CD4-positive, alpha-beta memory T cell (primary cell): ENCODE measurements around the gene NUP210L. TPM values are rescaled to one million over a fixed set of nuclear protein-coding genes. Genes with fewer than 3 reads are reported as not detected.

Source experiments
- CTCF ChIA-PET: fragments of 350-600 bp; sonication (Branson Sonifier 250); formaldehyde crosslinking; loops from one replicate; lab custom pipeline; 2021; ENCODE audit warnings: inconsistent platforms; ENCODE audit not compliant: partially characterized antibody; lab: Charles Lee
- POLR2A ChIA-PET: fragments of 350-600 bp; sonication (Branson Sonifier 250); formaldehyde crosslinking; loops from one replicate; lab custom pipeline; 2021; ENCODE audit not compliant: partially characterized antibody; lab: Charles Lee
- DNase-seq, 5 donors: peaks; one replicate each; pipeline versions ENCODE4 v3.0.0 to v3.0.0-alpha.2; 2020 to 2022; ENCODE audit warnings: mixed read lengths in 1 of 5
- H3K27ac ChIP-seq: one replicate; pipeline ENCODE4 v1.7.0; 2013; ENCODE audit warnings: low read depth, low read length
- H3K27me3 ChIP-seq: 2 replicates; pipeline ENCODE4 v1.7.0; 2013; ENCODE audit warnings: mild to moderate bottlenecking, low read length, moderate library complexity; ENCODE audit not compliant: insufficient read depth
- H3K36me3 ChIP-seq: 2 replicates; pipeline ENCODE4 v1.7.0; 2013; ENCODE audit warnings: mild to moderate bottlenecking, low read length, moderate library complexity; ENCODE audit not compliant: insufficient read depth
- H3K4me1 ChIP-seq: 2 replicates; pipeline ENCODE4 v1.7.0; 2013; ENCODE audit warnings: mild to moderate bottlenecking, low read length, moderate library complexity; ENCODE audit not compliant: insufficient read depth
- H3K4me3 ChIP-seq, 2 donors: one replicate each; pipeline ENCODE4 v1.7.0; 2013; ENCODE audit warnings: low read length in 2 of 2, mild to moderate bottlenecking in 1 of 2
- H3K9me3 ChIP-seq, 2 donors: one replicate each; pipeline ENCODE4 v1.7.0; 2013; ENCODE audit warnings: low read length in 2 of 2, control low read depth in 1 of 2; ENCODE audit not compliant: control insufficient read depth in 1 of 2
- H3K27ac Mint-ChIP-seq, 7 donors: one replicate each; pipeline ENCODE4 v1.8.0; 2020 to 2021; ENCODE audit warnings: mixed read lengths in 7 of 7, mild to moderate bottlenecking in 6 of 7, inconsistent platforms in 3 of 7, moderate library complexity in 3 of 7
- H3K27me3 Mint-ChIP-seq, 2 donors: one replicate each; pipeline ENCODE4 v1.8.0; 2020 to 2021; ENCODE audit warnings: mixed read lengths in 2 of 2
- H3K36me3 Mint-ChIP-seq, 2 donors: one replicate each; pipeline ENCODE4 v1.8.0; 2020 to 2021; ENCODE audit warnings: mixed read lengths in 2 of 2, inconsistent platforms in 1 of 2, mild to moderate bottlenecking in 1 of 2
- H3K4me1 Mint-ChIP-seq, 4 donors: one replicate each; pipeline ENCODE4 v1.8.0; 2020 to 2021; ENCODE audit warnings: mixed read lengths in 4 of 4, mild to moderate bottlenecking in 1 of 4
- H3K4me3 Mint-ChIP-seq, 8 donors: one replicate each; pipeline ENCODE4 v1.8.0; 2020 to 2021; ENCODE audit warnings: mixed read lengths in 8 of 8, mild to moderate bottlenecking in 7 of 8, moderate library complexity in 6 of 8, inconsistent platforms in 3 of 8
- H3K9me3 Mint-ChIP-seq, 8 donors: one replicate each; pipeline ENCODE4 v1.8.0; 2020 to 2021; ENCODE audit warnings: mixed read lengths in 8 of 8, mild to moderate bottlenecking in 5 of 8, inconsistent platforms in 3 of 8, moderate library complexity in 1 of 8
- intact Hi-C: fragments of 100-400 bp; cut with micrococcal nuclease; formaldehyde crosslinking; loops from one replicate; pipeline ENCODE4 v1.15.1; 2023
- microRNA-seq: library from miRNA; unstranded; fragments of <30 nt; microRNA quantifications from one replicate; pipeline ENCODE4 v1.2.0, GENCODE V29; 2021; ENCODE audit warnings: borderline replicate concordance, borderline number of aligned reads, borderline microRNAs expressed, mixed read lengths
- polyA plus RNA-seq, 2 donors: library from polyadenylated mRNA; unstranded; fragments of 300-500 nt; fragmentation: Illumina TruSeq; gene quantifications; one replicate each; pipeline ENCODE4 v1.2.3, GENCODE V29; 2021
- total RNA-seq, 2 experiments: library from RNA; stranded (reverse); gene quantifications; one replicate each; pipeline ENCODE4 v1.2.3, GENCODE V29; 2021

NUP210L gene
- total and polyA plus RNA-seq, 4 experiments from 2014 or later, result 0.14 to 0.23 (median 0.19) TPM; not detected in 1

DNA sequence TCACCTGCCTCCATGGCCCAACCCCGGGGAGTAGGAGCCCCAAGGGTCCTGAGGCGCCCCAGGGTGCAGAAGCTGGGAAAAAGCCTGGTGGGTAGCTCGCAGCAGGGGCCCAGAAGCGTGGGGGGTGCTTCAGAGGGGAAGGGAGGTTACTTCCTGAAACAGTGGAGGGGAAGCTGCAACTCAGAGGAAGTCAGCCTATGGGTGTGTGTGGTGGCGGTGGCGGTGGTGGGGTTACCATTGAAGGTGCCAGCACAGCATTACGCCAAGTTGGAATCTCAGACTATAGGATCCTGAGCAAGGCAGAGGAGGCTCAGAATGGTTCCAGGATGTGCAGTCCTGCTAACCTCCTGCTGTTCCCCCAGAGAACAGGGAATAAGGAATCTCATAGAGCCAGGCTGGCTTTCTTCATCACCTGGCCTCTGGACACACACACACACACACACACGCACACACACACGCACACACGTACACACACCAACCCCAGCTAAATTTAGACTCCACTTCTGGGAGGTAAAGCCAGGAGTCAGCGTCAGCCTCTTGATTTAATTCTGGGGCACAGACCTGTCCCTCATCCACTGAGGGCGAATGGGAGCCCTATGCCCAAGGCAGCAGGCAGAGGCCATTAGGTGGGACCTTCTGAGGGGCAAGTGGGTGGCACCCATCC, 209.6 kb downstream of the NUP210L start:
- POLR2A ChIA-PET, result interaction anchor here (0.5 to 13.0 kb wide), 27 partner anchors 12 to 1133 kb away, joined by 3 to 298 read pairs (median 4); partner anchors contain the start of genes CREB3L4, CRTC2, GATAD2B and INTS3
- peak overlapping the region; percentile 89 to 99 (median 96) for H3K4me3 Mint-ChIP-seq
- H3K9me3 Mint-ChIP-seq, result peaks cover 0 to 4% (median 0%) of the 10 kb centered on the region in 8 donors
- H3K27ac Mint-ChIP-seq, result peak overlapping the region; percentile 96 to 98 (median 98)
- H3K4me1 ChIP-seq, result peaks cover 35% of the 10 kb centered on the region
- H3K4me3 ChIP-seq, result peak overlapping the region; percentile 47 to 72
- H3K27ac ChIP-seq, result peak overlapping the region; percentile 83
- H3K4me1 Mint-ChIP-seq, result peaks cover 23 to 47% (median 32%) of the 10 kb centered on the region in 4 donors
- H3K27me3 ChIP-seq, result no peaks in the 10 kb centered on the region
- peaks cover 52% of the 10 kb centered on the region for H3K36me3 ChIP-seq
- H3K9me3 ChIP-seq, result no peaks in the 10 kb centered on the region
- CTCF ChIA-PET, result interaction anchor here (0.7 to 4.8 kb wide), 14 partner anchors 12 to 147 kb away, joined by 3 to 69 read pairs (median 12); partner anchors contain the start of genes CREB3L4, CRTC2, GATAD2B and JTB
- peaks cover 0 to 4% of the 10 kb centered on the region in 2 donors for H3K27me3 Mint-ChIP-seq
- intact Hi-C loops, result loop anchor here (1.0 kb wide), 4 partner anchors 13 to 41 kb away; partner anchors contain the start of genes CRTC2, JTB and RAB13
- H3K36me3 Mint-ChIP-seq, result peaks cover 27 to 66% of the 10 kb centered on the region in 2 donors
- peak; percentile 85 to 94 (median 87) for DNase-seq

DNA sequence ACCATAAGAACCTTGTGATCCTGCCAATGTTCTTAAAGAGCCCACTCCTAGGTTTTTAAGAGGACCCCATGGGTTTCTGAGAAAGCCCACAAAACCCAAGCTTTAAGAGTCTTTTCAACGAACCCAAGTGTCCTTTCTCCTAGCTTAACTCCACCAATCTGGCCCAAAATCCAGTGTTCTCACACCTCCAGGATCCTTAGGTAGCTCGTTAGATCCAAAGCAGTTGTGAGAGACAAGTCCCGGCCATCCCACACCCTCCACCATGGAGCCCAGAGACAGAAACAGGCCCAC, 210.1 kb downstream of the NUP210L start:
- Histone ChIP-seq H3K4me1 (peaks cover 35% of the 10 kb centered on the region), H3K27me3 (no peaks in the 10 kb centered on the region), H3K4me3 (peak overlapping the region; percentile 47 to 72), H3K9me3 (no peaks in the 10 kb centered on the region), H3K27ac (peak overlapping the region; percentile 83), H3K36me3 (peaks cover 52% of the 10 kb centered on the region)
- peaks cover 0 to 4% of the 10 kb centered on the region in 2 donors for H3K27me3 Mint-ChIP-seq
- H3K27ac Mint-ChIP-seq, result peak overlapping the region; percentile 96 to 98 (median 98)
- peaks cover 23 to 49% (median 35%) of the 10 kb centered on the region in 4 donors for H3K4me1 Mint-ChIP-seq
- H3K4me3 Mint-ChIP-seq, result peak overlapping the region; percentile 89 to 99 (median 96)
- H3K9me3 Mint-ChIP-seq, result peaks cover 0 to 4% (median 0%) of the 10 kb centered on the region in 8 donors
- no peak for DNase-seq
- intact Hi-C loops, result loop anchor here (1.0 kb wide), 4 partner anchors 14 to 42 kb away; partner anchors contain the start of genes CRTC2, JTB and RAB13
- H3K36me3 Mint-ChIP-seq, result peaks cover 30 to 67% of the 10 kb centered on the region in 2 donors
- ChIA-PET CTCF (interaction anchor here (0.7 to 4.8 kb wide), 11 partner anchors 13 to 147 kb away, joined by 3 to 69 read pairs (median 24); partner anchors contain the start of genes CREB3L4, CRTC2, GATAD2B and JTB), POLR2A (interaction anchor here (0.5 to 13.0 kb wide), 18 partner anchors 12 to 217 kb away, joined by 3 to 298 read pairs (median 11); partner anchors contain the start of genes CREB3L4, CRTC2, GATAD2B and INTS3)

DNA sequence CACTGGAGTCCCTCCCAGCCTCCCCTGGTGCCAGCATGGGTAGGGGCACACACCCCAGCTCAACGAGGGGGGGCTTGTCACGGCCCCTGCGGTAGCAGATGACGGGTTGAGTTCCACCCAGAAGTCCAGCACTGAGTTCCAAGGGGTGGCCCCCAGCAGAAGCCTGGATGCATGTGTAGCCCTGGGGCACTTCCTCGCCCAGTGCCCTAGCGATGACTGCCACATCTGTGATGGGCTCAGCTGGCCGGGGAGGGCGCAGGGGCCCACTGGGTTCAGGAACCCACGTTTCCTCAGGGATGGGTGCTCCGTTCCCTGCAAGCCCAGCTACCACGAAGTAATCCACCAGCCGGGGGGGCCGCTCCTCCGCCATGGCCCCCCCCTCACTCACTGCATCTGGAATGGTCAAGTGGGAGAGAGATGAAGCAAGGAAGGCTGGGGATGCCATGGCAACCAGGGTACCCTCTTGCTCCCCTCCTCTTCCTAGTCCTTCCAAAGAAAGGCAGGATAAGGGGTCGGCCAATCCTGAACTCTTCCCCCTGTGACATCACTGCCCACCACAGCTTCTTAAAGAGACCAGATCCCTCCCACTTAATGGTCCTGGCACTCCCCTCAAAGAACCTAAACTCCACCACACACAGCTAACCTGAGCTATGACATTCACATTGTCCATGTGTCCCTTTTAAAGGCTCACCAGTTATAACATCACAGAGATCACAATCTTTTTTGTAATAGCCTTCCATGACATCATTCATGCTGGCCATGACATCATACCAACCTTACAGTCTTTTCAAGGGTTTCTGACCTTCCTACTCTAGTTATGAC, 210.7 kb downstream of the NUP210L start:
- Mint-ChIP-seq H3K27ac (peak overlapping the region; percentile 96 to 98 (median 98)), H3K9me3 (peaks cover 0 to 4% (median 0%) of the 10 kb centered on the region in 8 donors), H3K27me3 (peaks cover 0 to 4% of the 10 kb centered on the region in 2 donors), H3K4me1 (peaks cover 23 to 55% (median 35%) of the 10 kb centered on the region in 4 donors), H3K4me3 (peak overlapping the region; percentile 89 to 99 (median 96)), H3K36me3 (peaks cover 34 to 70% of the 10 kb centered on the region in 2 donors)
- peaks cover 55% of the 10 kb centered on the region for H3K36me3 ChIP-seq
- ChIA-PET CTCF (interaction anchor here (0.7 to 4.8 kb wide), 12 partner anchors 13 to 146 kb away, joined by 3 to 69 read pairs (median 15); partner anchors contain the start of genes CREB3L4, CRTC2, GATAD2B and JTB), POLR2A (interaction anchor here (0.5 to 13.0 kb wide), 17 partner anchors 13 to 202 kb away, joined by 3 to 298 read pairs (median 13); partner anchors contain the start of genes CREB3L4, CRTC2, GATAD2B and JTB)
- intact Hi-C loops, result no loop called here
- H3K27ac ChIP-seq, result peak overlapping the region; percentile 83
- H3K4me1 ChIP-seq, result peaks cover 35% of the 10 kb centered on the region
- DNase-seq, result peak in 1 of 5 donors; percentile 64
- H3K4me3 ChIP-seq, result peak overlapping the region; percentile 47 to 72
- H3K9me3 ChIP-seq, result no peaks in the 10 kb centered on the region
- H3K27me3 ChIP-seq, result no peaks in the 10 kb centered on the region

DNA sequence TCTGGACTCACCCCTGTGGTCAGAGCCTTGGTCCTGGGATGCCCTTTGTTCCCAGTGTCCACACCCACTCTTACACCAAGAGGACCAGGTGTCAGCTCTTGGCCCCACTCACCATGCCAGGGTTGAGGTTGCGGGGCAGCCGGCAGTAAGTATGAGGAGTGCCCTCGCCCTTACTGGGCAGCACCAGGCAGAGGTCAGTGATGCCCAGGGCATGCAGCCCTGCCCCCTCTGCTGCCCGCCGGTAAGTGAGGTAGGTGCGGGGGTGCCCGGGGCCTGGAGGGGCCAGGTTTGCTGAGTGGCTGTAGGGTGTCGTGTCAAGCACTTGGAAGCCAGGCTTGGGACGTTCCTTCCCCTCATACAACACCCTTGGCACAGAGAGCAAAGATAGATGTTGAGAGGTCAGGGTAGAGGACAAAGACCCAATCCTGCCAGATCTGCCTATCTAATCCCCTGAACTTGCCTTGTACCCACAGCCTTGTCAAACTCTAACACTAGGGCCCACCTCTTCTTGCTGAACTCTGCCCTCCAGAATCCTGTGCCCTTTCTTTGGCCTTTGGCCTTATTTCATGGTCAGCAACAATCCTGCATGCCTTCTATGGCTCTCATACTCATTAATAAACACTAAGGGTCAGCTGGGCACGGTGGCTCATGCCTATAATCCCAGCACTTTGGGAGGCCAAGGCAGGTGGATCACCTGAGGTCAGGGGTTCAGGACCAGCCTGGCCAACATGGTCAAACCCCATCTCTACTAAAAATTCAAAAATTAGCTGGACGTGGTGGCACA, 211.9 kb downstream of the NUP210L start:
- Histone ChIP-seq H3K36me3 (peaks cover 49% of the 10 kb centered on the region), H3K4me1 (peaks cover 35% of the 10 kb centered on the region), H3K4me3 (no peak overlapping the region), H3K27me3 (no peaks in the 10 kb centered on the region), H3K9me3 (no peaks in the 10 kb centered on the region), H3K27ac (peak overlapping the region; percentile 29)
- POLR2A ChIA-PET, result interaction anchor here (0.7 to 13.0 kb wide), 6 partner anchors 14 to 49 kb away, joined by 5 to 298 read pairs (median 100); partner anchors contain the start of genes CREB3L4, CRTC2, GATAD2B and JTB
- CTCF ChIA-PET, result interaction anchor here (0.6 to 4.8 kb wide), 5 partner anchors 20 to 150 kb away, joined by 3 to 69 read pairs (median 5); partner anchors contain the start of genes GATAD2B, JTB and RAB13
- intact Hi-C loops, result no loop called here
- Mint-ChIP-seq H3K4me1 (peaks cover 23 to 58% (median 35%) of the 10 kb centered on the region in 4 donors), H3K4me3 (peak overlapping the region in 3 of 8 donors; percentile 22 to 39 (median 29)), H3K9me3 (peaks cover 0 to 4% (median 0%) of the 10 kb centered on the region in 8 donors), H3K27me3 (peaks cover 0 to 4% of the 10 kb centered on the region in 2 donors), H3K36me3 (peaks cover 33 to 67% of the 10 kb centered on the region in 2 donors), H3K27ac (peak overlapping the region; percentile 55 to 97 (median 84))
- DNase-seq, result no peak

Small RNA genes within 50 kb of the gene (microRNA-seq; reads per million reads assigned to microRNA genes)
- gene MIR190B (18.2 reads per million, percentile 50 among the genes with 10 or more reads in this experiment), gene MIR5698 (not detected), gene MIR6737 (not detected)

Other genes starting within 250 kb of the NUP210L start
- gene GATAD2B, start 232.1 kb downstream of the NUP210L start, total RNA-seq, result 100 to 1,000 TPM in 1 of 2 experiments, 10 to 100 TPM in 1; 97.0 to 104 TPM
- 1 to 10 TPM; 1.8 to 5.7 TPM for gene GATAD2B, start 232.1 kb downstream of the NUP210L start, polyA plus RNA-seq
- gene DENND4B, start 208.4 kb downstream of the NUP210L start, total RNA-seq, result 100 to 1,000 TPM; 211 to 216 TPM
- gene DENND4B, start 208.4 kb downstream of the NUP210L start, polyA plus RNA-seq, result 10 to 100 TPM in 1 of 2 donors, 1 to 10 TPM in 1; 6.9 to 34.0 TPM
- gene CRTC2, start 196.5 kb downstream of the NUP210L start, total RNA-seq, result 100 to 1,000 TPM; 112 to 113 TPM
- gene CRTC2, start 196.5 kb downstream of the NUP210L start, polyA plus RNA-seq, result 10 to 100 TPM; 12.3 to 54.3 TPM
- 10 to 100 TPM; 21.6 to 21.9 TPM for gene SLC39A1, start 191.5 kb downstream of the NUP210L start, total RNA-seq
- gene SLC39A1, start 191.5 kb downstream of the NUP210L start, polyA plus RNA-seq, result 10 to 100 TPM; 36.3 to 47.3 TPM
- 1 to 10 TPM; 7.4 to 9.8 TPM for gene CREB3L4, start 187.2 kb downstream of the NUP210L start, total RNA-seq
- gene CREB3L4, start 187.2 kb downstream of the NUP210L start, polyA plus RNA-seq, result 1 to 10 TPM; 1.2 to 5.2 TPM
- gene JTB, start 177.4 kb downstream of the NUP210L start, total RNA-seq, result 100 to 1,000 TPM; 121 to 130 TPM
- 100 to 1,000 TPM; 283 to 445 TPM for gene JTB, start 177.4 kb downstream of the NUP210L start, polyA plus RNA-seq
- under 1 TPM in 1 of 2 experiments, not detected in 1; 0.47 TPM for gene RAB13, start 168.7 kb downstream of the NUP210L start, total RNA-seq
- gene RAB13, start 168.7 kb downstream of the NUP210L start, polyA plus RNA-seq, result not detected
- 1,000 to 10,000 TPM; 6,785 to 7,292 TPM for gene RPS27, start 164.3 kb downstream of the NUP210L start, total RNA-seq
- over 10,000 TPM; 16,816 to 21,324 TPM for gene RPS27, start 164.3 kb downstream of the NUP210L start, polyA plus RNA-seq
- gene TPM3, start 37.0 kb upstream of the NUP210L start, total RNA-seq, result 100 to 1,000 TPM; 311 to 312 TPM
- 1,000 to 10,000 TPM in 1 of 2 donors, 100 to 1,000 TPM in 1; 860 to 1,209 TPM for gene TPM3, start 37.0 kb upstream of the NUP210L start, polyA plus RNA-seq
- not detected for gene CFAP141, start 51.3 kb upstream of the NUP210L start, total RNA-seq
- not detected for gene CFAP141, start 51.3 kb upstream of the NUP210L start, polyA plus RNA-seq
- 100 to 1,000 TPM; 180 to 189 TPM for gene UBAP2L, start 65.9 kb upstream of the NUP210L start, total RNA-seq
- gene UBAP2L, start 65.9 kb upstream of the NUP210L start, polyA plus RNA-seq, result 10 to 100 TPM; 33.5 to 74.5 TPM
- 100 to 1,000 TPM; 110 to 121 TPM for gene HAX1, start 117.6 kb upstream of the NUP210L start, total RNA-seq
- gene HAX1, start 117.6 kb upstream of the NUP210L start, polyA plus RNA-seq, result 100 to 1,000 TPM; 167 to 259 TPM
- gene AQP10, start 166.0 kb upstream of the NUP210L start, total RNA-seq, result not detected
- gene AQP10, start 166.0 kb upstream of the NUP210L start, polyA plus RNA-seq, result not detected
- gene ATP8B2, start 170.5 kb upstream of the NUP210L start, total RNA-seq, result 100 to 1,000 TPM; 186 TPM
- 10 to 100 TPM; 53.5 to 95.4 TPM for gene ATP8B2, start 170.5 kb upstream of the NUP210L start, polyA plus RNA-seq